ENCODE data around the gene EXOC6B.

Gene EXOC6B

GRCh38 chr2:72340665-72341064, 485.2 kb downstream of the EXOC6B start:
- Histone ChIP-seq H2AFZ (ENCODE audit: low read length) (no peak overlapping the region), H3K36me3 (replicated peaks in 1 of 2; ENCODE audit: control insufficient read depth in 2 of 2, insufficient read depth in 2 of 2, low read length in 2 of 2) (no peaks in the 10 kb centered on the region), H3K4ac (ENCODE audit: low read length) (no peak overlapping the region), H3K9ac (ENCODE audit: low read depth, low read length, poor library complexity) (no peak overlapping the region), H3K4me3 (ENCODE audit: low read length in 2 of 2) (no peak overlapping the region), H4K91ac (ENCODE audit: low read depth, low read length, poor library complexity) (no peak overlapping the region), H3K79me1 (ENCODE audit: low read depth, low read length) (no peaks in the 10 kb centered on the region), H3K4me1 (ENCODE audit: control insufficient read depth in 2 of 2, insufficient read depth in 1 of 2, low read depth in 1 of 2, low read length in 2 of 2) (no peaks in the 10 kb centered on the region), H2BK5ac (ENCODE audit: low read length) (no peak overlapping the region), H3K23ac (ENCODE audit: low read depth, low read length, poor library complexity) (no peak overlapping the region), H2BK15ac (ENCODE audit: low read length) (no peak overlapping the region), H3K27me3 (ENCODE audit: control insufficient read depth in 3 of 3, insufficient read depth in 3 of 3, low read depth in 1 of 3, low read length in 3 of 3) (no peaks in the 10 kb centered on the region), H2BK12ac (ENCODE audit: low read length) (no peak overlapping the region), H3K4me2 (ENCODE audit: insufficient read depth, low read length, poor library complexity, severe bottlenecking) (no peak overlapping the region), H3K9me3 (replicated peaks in 1 of 2; ENCODE audit: control insufficient read depth in 2 of 2, insufficient read depth in 1 of 2, low read depth in 1 of 2, low read length in 2 of 2) (peaks cover 0 to 2% of the 10 kb centered on the region in 2 donors), H2AK5ac (ENCODE audit: low read depth, low read length) (no peak overlapping the region), H4K8ac (ENCODE audit: low read depth, low read length) (no peak overlapping the region), H2BK120ac (ENCODE audit: low read depth, low read length) (no peak overlapping the region), H3K18ac (ENCODE audit: low read length) (no peak overlapping the region), H3K27ac (replicated peaks; ENCODE audit: low read length) (no peak overlapping the region), H3K14ac (ENCODE audit: low read length) (no peak overlapping the region)
- no peak for DNase-seq (ENCODE audit: low spot score)
- WGBS, 2 donors (ENCODE audit: extremely low coverage in 2 of 2, insufficient read length in 2 of 2, insufficient replicate concordance in 1 of 2): no CpG with 5 or more reads among the region's 4 CpGs

GRCh38 chr2:72338076-72338475, 487.8 kb downstream of the EXOC6B start:
- Histone ChIP-seq H2BK15ac (ENCODE audit: low read length) (no peak overlapping the region), H3K27me3 (ENCODE audit: control insufficient read depth in 3 of 3, insufficient read depth in 3 of 3, low read depth in 1 of 3, low read length in 3 of 3) (no peaks in the 10 kb centered on the region), H4K91ac (ENCODE audit: low read depth, low read length, poor library complexity) (no peak overlapping the region), H2AK5ac (ENCODE audit: low read depth, low read length) (no peak overlapping the region), H3K79me1 (ENCODE audit: low read depth, low read length) (no peaks in the 10 kb centered on the region), H3K9me3 (replicated peaks in 1 of 2; ENCODE audit: control insufficient read depth in 2 of 2, insufficient read depth in 1 of 2, low read depth in 1 of 2, low read length in 2 of 2) (peaks cover 0 to 2% of the 10 kb centered on the region in 2 donors), H3K36me3 (replicated peaks in 1 of 2; ENCODE audit: control insufficient read depth in 2 of 2, insufficient read depth in 2 of 2, low read length in 2 of 2) (no peaks in the 10 kb centered on the region), H3K4me1 (ENCODE audit: control insufficient read depth in 2 of 2, insufficient read depth in 1 of 2, low read depth in 1 of 2, low read length in 2 of 2) (no peaks in the 10 kb centered on the region), H2AFZ (ENCODE audit: low read length) (no peak overlapping the region), H3K4me2 (ENCODE audit: insufficient read depth, low read length, poor library complexity, severe bottlenecking) (no peak overlapping the region), H2BK120ac (ENCODE audit: low read depth, low read length) (no peak overlapping the region), H2BK12ac (ENCODE audit: low read length) (no peak overlapping the region), H3K4ac (ENCODE audit: low read length) (no peak overlapping the region), H2BK5ac (ENCODE audit: low read length) (no peak overlapping the region), H3K9ac (ENCODE audit: low read depth, low read length, poor library complexity) (no peak overlapping the region), H3K23ac (ENCODE audit: low read depth, low read length, poor library complexity) (no peak overlapping the region), H3K27ac (replicated peaks; ENCODE audit: low read length) (no peak overlapping the region), H3K14ac (ENCODE audit: low read length) (no peak overlapping the region), H3K4me3 (ENCODE audit: low read length in 2 of 2) (no peak overlapping the region), H4K8ac (ENCODE audit: low read depth, low read length) (no peak overlapping the region), H3K18ac (ENCODE audit: low read length) (no peak overlapping the region)
- no CpG with 5 or more reads among the region's 1 CpG for WGBS, 2 donors (ENCODE audit: extremely low coverage in 2 of 2, insufficient read length in 2 of 2, insufficient replicate concordance in 1 of 2)
- no peak for DNase-seq (ENCODE audit: low spot score)

- no peak overlapping the region for H2BK12ac ChIP-seq (ENCODE audit: low read length)
- no peak overlapping the region for H3K9ac ChIP-seq (ENCODE audit: low read depth, low read length, poor library complexity)
- H3K4ac ChIP-seq (ENCODE audit: low read length): no peak overlapping the region
- no peak overlapping the region for H3K4me3 ChIP-seq (ENCODE audit: low read length in 2 of 2)
- H3K4me1 ChIP-seq (ENCODE audit: control insufficient read depth in 2 of 2, insufficient read depth in 1 of 2, low read depth in 1 of 2, low read length in 2 of 2): no peaks in the 10 kb centered on the region
- peaks cover 0 to 2% of the 10 kb centered on the region in 2 donors for H3K9me3 ChIP-seq (replicated peaks in 1 of 2; ENCODE audit: control insufficient read depth in 2 of 2, insufficient read depth in 1 of 2, low read depth in 1 of 2, low read length in 2 of 2)
- H3K27me3 ChIP-seq (ENCODE audit: control insufficient read depth in 3 of 3, insufficient read depth in 3 of 3, low read depth in 1 of 3, low read length in 3 of 3): no peaks in the 10 kb centered on the region
- H2BK120ac ChIP-seq (ENCODE audit: low read depth, low read length): no peak overlapping the region
- no peak overlapping the region for H2AFZ ChIP-seq (ENCODE audit: low read length)
- H3K36me3 ChIP-seq (replicated peaks in 1 of 2; ENCODE audit: control insufficient read depth in 2 of 2, insufficient read depth in 2 of 2, low read length in 2 of 2): no peaks in the 10 kb centered on the region
- no peak overlapping the region for H3K18ac ChIP-seq (ENCODE audit: low read length)
- no peak overlapping the region for H3K23ac ChIP-seq (ENCODE audit: low read depth, low read length, poor library complexity)
- no peak overlapping the region for H4K8ac ChIP-seq (ENCODE audit: low read depth, low read length)
- H3K27ac ChIP-seq (replicated peaks; ENCODE audit: low read length): no peak overlapping the region
- H2BK15ac ChIP-seq (ENCODE audit: low read length): no peak overlapping the region
- no peak overlapping the region for H2AK5ac ChIP-seq (ENCODE audit: low read depth, low read length)
- H3K4me2 ChIP-seq (ENCODE audit: insufficient read depth, low read length, poor library complexity, severe bottlenecking): no peak overlapping the region
- H3K79me1 ChIP-seq (ENCODE audit: low read depth, low read length): no peaks in the 10 kb centered on the region
- no peak overlapping the region for H3K14ac ChIP-seq (ENCODE audit: low read length)
- H4K91ac ChIP-seq (ENCODE audit: low read depth, low read length, poor library complexity): no peak overlapping the region
- DNase-seq (ENCODE audit: low spot score): no peak
- H2BK5ac ChIP-seq (ENCODE audit: low read length): no peak overlapping the region
Observed at GRCh38 chr2:72332720-72333119, 493.1 kb downstream of the EXOC6B start.

DNA sequence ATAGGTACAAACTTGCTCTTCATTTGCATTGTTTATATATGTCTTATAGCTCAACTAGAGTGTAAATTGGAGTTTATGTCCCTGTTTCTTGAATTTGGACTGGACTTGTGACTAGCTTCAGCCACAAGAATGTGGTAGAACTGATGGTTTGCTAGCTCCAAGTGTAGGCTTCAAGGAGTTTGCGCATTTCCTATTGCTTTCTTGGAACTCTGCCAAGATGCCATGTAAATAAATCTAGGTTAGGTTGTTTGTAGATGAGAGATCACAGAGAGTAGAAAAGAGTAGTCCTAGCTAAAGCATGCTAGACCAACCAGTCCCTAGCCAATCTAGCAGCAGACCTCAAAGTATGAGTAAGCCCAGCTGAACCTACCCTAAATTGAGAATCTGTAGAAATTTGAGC, 495.2 kb downstream of the EXOC6B start:
- no peak overlapping the region for H2BK12ac ChIP-seq (ENCODE audit: low read length)
- no peak overlapping the region for H3K4me2 ChIP-seq (ENCODE audit: insufficient read depth, low read length, poor library complexity, severe bottlenecking)
- DNase-seq (ENCODE audit: low spot score): no peak

More for the DNA sequence above, 495.2 kb downstream of the EXOC6B start:
- Histone ChIP-seq H3K79me1 (ENCODE audit: low read depth, low read length) (no peaks in the 10 kb centered on the region), H2BK120ac (ENCODE audit: low read depth, low read length) (no peak overlapping the region), H3K27me3 (ENCODE audit: control insufficient read depth in 3 of 3, insufficient read depth in 3 of 3, low read depth in 1 of 3, low read length in 3 of 3) (no peaks in the 10 kb centered on the region), H3K27ac (replicated peaks; ENCODE audit: low read length) (no peak overlapping the region), H3K18ac (ENCODE audit: low read length) (no peak overlapping the region), H3K9ac (ENCODE audit: low read depth, low read length, poor library complexity) (no peak overlapping the region), H3K9me3 (replicated peaks in 1 of 2; ENCODE audit: control insufficient read depth in 2 of 2, insufficient read depth in 1 of 2, low read depth in 1 of 2, low read length in 2 of 2) (no peaks in the 10 kb centered on the region), H3K4ac (ENCODE audit: low read length) (no peak overlapping the region), H3K36me3 (replicated peaks in 1 of 2; ENCODE audit: control insufficient read depth in 2 of 2, insufficient read depth in 2 of 2, low read length in 2 of 2) (no peaks in the 10 kb centered on the region), H3K23ac (ENCODE audit: low read depth, low read length, poor library complexity) (no peak overlapping the region), H3K14ac (ENCODE audit: low read length) (no peak overlapping the region), H2AFZ (ENCODE audit: low read length) (no peak overlapping the region), H4K91ac (ENCODE audit: low read depth, low read length, poor library complexity) (no peak overlapping the region), H2BK5ac (ENCODE audit: low read length) (no peak overlapping the region), H4K8ac (ENCODE audit: low read depth, low read length) (no peak overlapping the region), H3K4me3 (ENCODE audit: low read length in 2 of 2) (no peak overlapping the region), H2BK15ac (ENCODE audit: low read length) (no peak overlapping the region), H2AK5ac (ENCODE audit: low read depth, low read length) (no peak overlapping the region), H3K4me1 (ENCODE audit: control insufficient read depth in 2 of 2, insufficient read depth in 1 of 2, low read depth in 1 of 2, low read length in 2 of 2) (no peaks in the 10 kb centered on the region)
- no CpG with 5 or more reads among the region's 1 CpG for WGBS, 2 donors (ENCODE audit: extremely low coverage in 2 of 2, insufficient read length in 2 of 2, insufficient replicate concordance in 1 of 2)

Measured in neuronal stem cell (in vitro differentiated cells).